K562 (cell line): ENCODE measurements around the gene NF1. TPM values are rescaled to one million over a fixed set of nuclear protein-coding genes. Genes with fewer than 3 reads are reported as not detected.

ENCODE experiments used
- ATAC-seq: fragments of 200-7000 bp; cut with Tn5 transposase; 3 replicates; pipeline ENCODE4 v1.9.1; 2020; ENCODE audit warnings: moderate library complexity
- BruUV-seq: library from RNA; stranded (reverse); fragments of 400-500 nt; replicated peaks from 2 replicates; lab custom pipeline; 2021; lab: Mats Ljungman, UMichigan
- CTCF ChIA-PET: fragments of 300-600 bp; formaldehyde crosslinking; extraction: SDS; loops from one replicate; lab custom pipeline; 2021; ENCODE audit warnings: low intra/inter-chr PET ratio; lab: Yijun Ruan, JAX
- POLR2A ChIA-PET: fragments of 300-600, 350-650 bp; sonication (Branson Sonifier 250); formaldehyde crosslinking; extraction: SDS; loops from one replicate; lab custom pipeline; 2021; ENCODE audit warnings: antibody characterized with exemption, inconsistent platforms; lab: Yijun Ruan, JAX
- DNase-seq, 4 experiments: peaks; one replicate each; pipeline versions ENCODE4 v3.0.0 to v3.0.0-alpha.2; 2011 to 2018; ENCODE audit warnings: low spot score in 3 of 4, mixed read lengths in 3 of 4; ENCODE audit errors: extremely low read depth in 1 of 4
- FAIRE-seq: peaks from 2 replicates; lab custom pipeline; 2011; peaks lifted over from hg19 to GRCh38; lab: Jason Lieb, UNC
- H2AFZ ChIP-seq: 2 replicates; pipeline ENCODE4 v1.6.0; 2011; ENCODE audit warnings: low read depth, low read length, control low read depth, inconsistent platforms
- H3K27ac ChIP-seq: fragments of 200-600 bp; 3 replicates; pipeline ENCODE4 v1.8.0; 2011; ENCODE audit warnings: low read depth, mild to moderate bottlenecking, control low read depth, inconsistent platforms, low read length, moderate library complexity, mixed read lengths; ENCODE audit errors: extremely low read depth
- H3K27me3 ChIP-seq, 2 experiments: fragments of 300-600 bp in 1 of 2; 2 replicates in 1 of 2; 3 replicates in 1 of 2; pipeline versions ENCODE4 v1.6.0 to v1.8.0; 2011; ENCODE audit warnings: inconsistent platforms in 2 of 2, low read length in 2 of 2, mild to moderate bottlenecking in 1 of 2, mixed read lengths in 1 of 2, moderate library complexity in 1 of 2; ENCODE audit not compliant: control insufficient read depth in 2 of 2, insufficient read depth in 2 of 2
- H3K36me3 ChIP-seq: fragments of 300-600 bp; 3 replicates; pipeline ENCODE4 v1.8.0; 2011; ENCODE audit warnings: mild to moderate bottlenecking, low read length, inconsistent platforms; ENCODE audit not compliant: control insufficient read depth, insufficient read depth
- H3K4me1 ChIP-seq, 2 experiments: fragments of 200-600 bp in 1 of 2; replicated peaks in 1 of 2; 2 replicates in 1 of 2; 3 replicates in 1 of 2; pipeline versions ENCODE4 v1.5.1 to v1.8.0; 2011; ENCODE audit warnings: inconsistent platforms in 2 of 2, low read length in 2 of 2, mild to moderate bottlenecking in 1 of 2, mixed read lengths in 1 of 2, moderate library complexity in 1 of 2; ENCODE audit not compliant: control insufficient read depth in 2 of 2, insufficient read depth in 2 of 2
- H3K4me2 ChIP-seq: 2 replicates; pipeline ENCODE4 v1.6.1; 2011; ENCODE audit warnings: low read length, control low read depth, inconsistent platforms, mixed read lengths; ENCODE audit not compliant: insufficient read depth
- H3K4me3 ChIP-seq: fragments of 200-600 bp; sonication (generic), shearing (Covaris generic); 2 replicates; pipeline ENCODE4 v1.5.1; 2016; ENCODE audit warnings: control low read depth, inconsistent platforms
- H3K79me2 ChIP-seq: fragments of 200-600 bp; 3 replicates; pipeline ENCODE4 v1.8.0; 2011; ENCODE audit warnings: low read length, inconsistent platforms; ENCODE audit not compliant: control insufficient read depth, insufficient read depth
- H3K9ac ChIP-seq, 2 experiments: 2 replicates each; pipeline versions ENCODE4 v1.6.0 to v1.6.1; 2011; ENCODE audit warnings: low read depth in 2 of 2, low read length in 2 of 2, control low read depth in 1 of 2, inconsistent platforms in 1 of 2, mild to moderate bottlenecking in 1 of 2, mixed read lengths in 1 of 2; ENCODE audit not compliant: insufficient read depth in 1 of 2
- H3K9me1 ChIP-seq: one replicate; pipeline ENCODE4 v1.6.0; 2011; ENCODE audit warnings: inconsistent platforms, mild to moderate bottlenecking, low read length, moderate library complexity; ENCODE audit not compliant: control insufficient read depth, insufficient read depth
- H3K9me3 ChIP-seq: replicated peaks from 2 replicates; pipeline ENCODE4 v1.5.1; 2011; ENCODE audit warnings: low read depth, low read length, inconsistent platforms; ENCODE audit not compliant: control insufficient read depth, insufficient read depth
- H4K20me1 ChIP-seq: replicated peaks from 2 replicates; pipeline ENCODE4 v1.6.1; 2011; ENCODE audit warnings: low read length, inconsistent platforms, mixed read lengths; ENCODE audit not compliant: control insufficient read depth, insufficient read depth
- HDGF ChIP-seq: fragments of 450-650 bp; IDR thresholded peaks from 2 replicates; pipeline ENCODE4 v1.6.1; 2016
- ILK ChIP-seq: fragments of 450-650 bp; IDR thresholded peaks from 2 replicates; pipeline ENCODE4 v1.6.1; 2016; ENCODE audit warnings: missing genetic modification characterization, low read depth, mild to moderate bottlenecking, missing compliant biosample characterization, moderate library complexity, borderline replicate concordance
- MAFG ChIP-seq: fragments of 450-650 bp; conservative IDR thresholded peaks from 2 replicates; pipeline ENCODE4 v1.6.1; 2016; ENCODE audit warnings: missing genetic modification characterization, missing compliant biosample characterization
- POLR2AphosphoS2 ChIP-seq: IDR thresholded peaks from 2 replicates; pipeline ENCODE4 v1.6.1; 2012; ENCODE audit warnings: low read length, improper control_type of control experiment
- ZNF121 ChIP-seq: sonication (generic); formaldehyde crosslinking; conservative IDR thresholded peaks from 2 replicates; pipeline ENCODE4 v1.8.0; 2022; ENCODE audit warnings: missing genetic modification reagents
- ZNF24 ChIP-seq: fragments of 450-650 bp; IDR thresholded peaks from 2 replicates; pipeline ENCODE4 v1.6.1; 2016
- WGBS: fragments of 100-300 bp; shearing (Covaris generic); methylation state at CpG from one replicate; pipeline ENCODE4 v1.1.6; 2016; ENCODE audit warnings: low coverage, mixed read lengths; ENCODE audit not compliant: insufficient coverage; ENCODE audit errors: missing lambda C conversion rate; 5-methylcytosine and 5-hydroxymethylcytosine counted together
- in situ Hi-C: fragments of 300-500 bp; cut with MboI; formaldehyde crosslinking; loops from 4 replicates; pipeline ENCODE4 v1.15.0; 2018; ENCODE audit warnings: inconsistent platforms, mixed read lengths
- intact Hi-C: fragments of 100-400 bp; cut with micrococcal nuclease; formaldehyde crosslinking; loops from 2 replicates; pipeline ENCODE4 v1.14.2; 2022
- polyA plus RNA-seq, 8 experiments: library from polyadenylated mRNA; depleted of rRNA in 4 of 8; stranded (reverse) in 5 of 8; unstranded in 3 of 8; fragments of >200 nt; fragmentation: Nextera tagmentation in 2 of 8; fragmentation: Illumina TruSeq in 1 of 8; extraction: Ambion mirVana in 2 of 8; extraction: Trizol in 1 of 8; gene quantifications; 2 replicates each; pipeline versions ENCODE4 v1.2.1 to v1.2.3, GENCODE V29; 2011 to 2014; ENCODE audit warnings: inconsistent platforms in 1 of 8, missing spikeins in 1 of 8
- total RNA-seq, 7 experiments: library from RNA; depleted of rRNA in 6 of 7; stranded (reverse); fragments of >200 nt in 6 of 7; fragmentation: Illumina TruSeq in 2 of 7; extraction: Trizol in 2 of 7; gene quantifications; 2 replicates each; pipeline versions ENCODE4 v1.2.1 to v1.2.3, GENCODE V29; 2011 to 2021; ENCODE audit warnings: low replicate concordance in 1 of 7
- TF ChIP-seq, protein P1 (sequence below): fragments of 250-450 bp; sonication (Bioruptor Pico); IDR thresholded peaks from 2 replicates; pipeline ENCODE4 v1.8.0; 2021; ENCODE audit warnings: moderate library complexity, mild to moderate bottlenecking, inconsistent platforms
- TF ChIP-seq, protein P2 (sequence below): fragments of 150-350 bp; IDR thresholded peaks from 2 replicates; pipeline ENCODE4 v1.6.1; 2014; ENCODE audit warnings: low read depth, mild to moderate bottlenecking, low read length, borderline replicate concordance

NF1 gene
- total and polyA plus RNA-seq, 9 of the 15 experiments (the other 6 are each of a cell fraction or from before 2014, with no cell fraction given), result 3.4 to 41.9 (median 24.3) TPM

DNA sequence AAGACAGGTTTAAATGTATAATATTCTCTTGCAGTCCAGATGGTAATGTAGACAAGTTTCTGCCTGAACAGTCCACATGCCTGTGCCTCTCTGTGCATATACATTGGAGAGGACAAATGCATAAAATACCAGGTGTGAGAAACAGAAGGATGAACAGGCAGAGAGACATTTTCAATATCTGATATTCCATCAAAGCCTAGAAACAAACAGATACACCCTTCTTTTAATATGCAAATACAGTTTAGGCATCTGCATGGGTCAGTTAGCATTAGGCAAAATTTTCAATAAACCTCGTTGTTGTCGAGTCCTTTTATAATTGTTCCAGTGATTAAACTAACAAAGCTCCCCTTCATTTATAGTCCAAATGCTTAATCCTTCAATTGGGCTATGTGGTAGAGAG, 201.4 kb downstream of the NF1 start:
- intact Hi-C loops, result no loop called here
- POLR2A ChIA-PET, result no interaction called here
- H3K4me3 ChIP-seq, result no peak overlapping the region
- H3K4me2 ChIP-seq, result no peak overlapping the region
- no peak for DNase-seq
- no TSS peak for BruUV-seq
- 96% methylated on average over 2 of the region's 2 CpGs for WGBS
- no peak overlapping the region for H2AFZ ChIP-seq
- H3K4me1 ChIP-seq, result no peaks in the 10 kb centered on the region
- H3K9ac ChIP-seq, result no peak overlapping the region
- H3K27ac ChIP-seq, result no peak overlapping the region
- H3K9me3 ChIP-seq, result no peaks in the 10 kb centered on the region
- CTCF ChIA-PET, result no interaction called here
- TF ChIP-seq, protein P1, sequence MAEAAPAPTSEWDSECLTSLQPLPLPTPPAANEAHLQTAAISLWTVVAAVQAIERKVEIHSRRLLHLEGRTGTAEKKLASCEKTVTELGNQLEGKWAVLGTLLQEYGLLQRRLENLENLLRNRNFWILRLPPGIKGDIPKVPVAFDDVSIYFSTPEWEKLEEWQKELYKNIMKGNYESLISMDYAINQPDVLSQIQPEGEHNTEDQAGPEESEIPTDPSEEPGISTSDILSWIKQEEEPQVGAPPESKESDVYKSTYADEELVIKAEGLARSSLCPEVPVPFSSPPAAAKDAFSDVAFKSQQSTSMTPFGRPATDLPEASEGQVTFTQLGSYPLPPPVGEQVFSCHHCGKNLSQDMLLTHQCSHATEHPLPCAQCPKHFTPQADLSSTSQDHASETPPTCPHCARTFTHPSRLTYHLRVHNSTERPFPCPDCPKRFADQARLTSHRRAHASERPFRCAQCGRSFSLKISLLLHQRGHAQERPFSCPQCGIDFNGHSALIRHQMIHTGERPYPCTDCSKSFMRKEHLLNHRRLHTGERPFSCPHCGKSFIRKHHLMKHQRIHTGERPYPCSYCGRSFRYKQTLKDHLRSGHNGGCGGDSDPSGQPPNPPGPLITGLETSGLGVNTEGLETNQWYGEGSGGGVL (CRISPR knock-in tag), result no peak
- no peak for TF ChIP-seq MAFG (tag)
- no peak for TF ChIP-seq POLR2AphosphoS2
- TF ChIP-seq, protein P2, sequence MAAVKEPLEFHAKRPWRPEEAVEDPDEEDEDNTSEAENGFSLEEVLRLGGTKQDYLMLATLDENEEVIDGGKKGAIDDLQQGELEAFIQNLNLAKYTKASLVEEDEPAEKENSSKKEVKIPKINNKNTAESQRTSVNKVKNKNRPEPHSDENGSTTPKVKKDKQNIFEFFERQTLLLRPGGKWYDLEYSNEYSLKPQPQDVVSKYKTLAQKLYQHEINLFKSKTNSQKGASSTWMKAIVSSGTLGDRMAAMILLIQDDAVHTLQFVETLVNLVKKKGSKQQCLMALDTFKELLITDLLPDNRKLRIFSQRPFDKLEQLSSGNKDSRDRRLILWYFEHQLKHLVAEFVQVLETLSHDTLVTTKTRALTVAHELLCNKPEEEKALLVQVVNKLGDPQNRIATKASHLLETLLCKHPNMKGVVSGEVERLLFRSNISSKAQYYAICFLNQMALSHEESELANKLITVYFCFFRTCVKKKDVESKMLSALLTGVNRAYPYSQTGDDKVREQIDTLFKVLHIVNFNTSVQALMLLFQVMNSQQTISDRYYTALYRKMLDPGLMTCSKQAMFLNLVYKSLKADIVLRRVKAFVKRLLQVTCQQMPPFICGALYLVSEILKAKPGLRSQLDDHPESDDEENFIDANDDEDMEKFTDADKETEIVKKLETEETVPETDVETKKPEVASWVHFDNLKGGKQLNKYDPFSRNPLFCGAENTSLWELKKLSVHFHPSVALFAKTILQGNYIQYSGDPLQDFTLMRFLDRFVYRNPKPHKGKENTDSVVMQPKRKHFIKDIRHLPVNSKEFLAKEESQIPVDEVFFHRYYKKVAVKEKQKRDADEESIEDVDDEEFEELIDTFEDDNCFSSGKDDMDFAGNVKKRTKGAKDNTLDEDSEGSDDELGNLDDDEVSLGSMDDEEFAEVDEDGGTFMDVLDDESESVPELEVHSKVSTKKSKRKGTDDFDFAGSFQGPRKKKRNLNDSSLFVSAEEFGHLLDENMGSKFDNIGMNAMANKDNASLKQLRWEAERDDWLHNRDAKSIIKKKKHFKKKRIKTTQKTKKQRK, result no peak
- no peak for TF ChIP-seq ILK
- no peak for TF ChIP-seq ZNF24
- no peak for TF ChIP-seq ZNF121 (CRISPR knock-in tag)
- TF ChIP-seq HDGF, result no peak
- TF ChIP-seq, all 486 proteins: peak for 0
- ATAC-seq (no peak), FAIRE-seq (no peak)
- H3K36me3 ChIP-seq, result peaks cover 8% of the 10 kb centered on the region
- H3K79me2 ChIP-seq, result no peaks in the 10 kb centered on the region
- H3K27me3 ChIP-seq, result no peaks in the 10 kb centered on the region
- H4K20me1 ChIP-seq, result no peaks in the 10 kb centered on the region
- H3K9me1 ChIP-seq, result no peaks in the 10 kb centered on the region
- in situ Hi-C loops, result no loop called here
